NCI-H2029 treated with DMSO at 0.1 percent for 48 hours (cell line): Measurements from ENCODE around the gene LTK.

Experiments
- DNase-seq: peaks from one replicate; lab custom pipeline; 2025; lab: John Stamatoyannopoulos, UW

The LTK gene

DNA sequence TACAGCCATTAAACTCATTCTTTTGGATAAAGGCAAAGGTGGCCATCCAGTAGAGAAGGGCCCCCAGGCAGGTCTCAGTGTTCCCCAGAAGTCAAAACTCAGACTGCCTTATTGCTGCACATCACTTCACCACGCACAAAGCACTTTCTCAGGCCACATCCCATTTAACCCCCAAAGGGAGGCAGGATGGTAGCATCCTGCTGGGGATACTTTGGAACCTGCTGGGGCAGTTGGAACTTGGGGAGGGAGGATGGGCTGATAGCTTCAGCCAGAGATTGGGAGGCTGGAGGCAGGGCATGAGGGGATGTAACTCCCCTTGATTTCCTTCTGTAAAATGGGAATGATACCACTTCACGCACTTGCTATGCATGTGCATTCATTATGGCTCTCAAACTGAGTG lies 15.0 kb downstream of the LTK start:
- DNase-seq, result no peak

DNA sequence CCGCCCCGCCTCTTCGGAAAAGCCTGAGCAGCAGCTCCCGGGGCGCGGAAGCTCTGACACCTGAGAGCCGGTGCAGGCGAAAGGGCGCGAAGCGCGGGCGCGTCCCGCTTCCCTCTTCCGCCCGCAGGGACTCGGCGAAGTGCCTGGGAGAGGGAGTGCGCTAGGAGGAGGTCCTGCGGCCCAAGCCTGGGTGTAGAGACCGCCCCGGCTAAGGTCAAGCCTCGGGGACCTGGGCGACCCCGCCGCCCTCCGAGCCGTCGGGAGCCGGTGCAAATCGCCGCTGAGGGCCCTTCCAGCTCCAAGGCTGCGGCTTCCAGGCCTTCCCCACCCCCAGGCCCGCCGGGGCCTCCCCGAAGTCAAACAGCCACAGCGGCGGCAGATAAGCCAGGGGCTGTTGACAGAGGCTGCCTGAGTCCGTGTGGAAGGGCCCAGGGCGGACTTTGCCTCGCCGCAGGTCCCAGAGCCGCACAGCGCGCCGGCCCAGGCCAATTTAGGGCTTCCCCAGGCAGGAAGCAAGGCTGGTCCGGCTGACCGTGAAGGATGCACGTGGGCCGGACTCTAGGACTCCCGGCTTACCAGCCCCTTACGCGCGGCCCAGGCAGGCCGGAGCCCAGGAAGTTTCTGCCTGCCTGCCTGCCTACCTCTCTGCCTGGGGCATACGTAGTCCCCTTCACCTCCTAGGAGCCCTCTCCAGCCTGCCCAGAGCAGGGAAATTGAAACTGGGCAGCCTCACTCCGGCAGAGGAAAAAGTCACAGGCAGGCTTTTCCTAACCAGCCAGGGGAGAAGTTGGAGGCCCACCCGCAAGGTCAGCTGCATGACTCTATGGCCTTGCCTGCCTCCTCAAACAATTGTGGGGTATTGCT lies 17.7 kb downstream of the LTK start:
- DNase-seq, result no peak

DNA sequence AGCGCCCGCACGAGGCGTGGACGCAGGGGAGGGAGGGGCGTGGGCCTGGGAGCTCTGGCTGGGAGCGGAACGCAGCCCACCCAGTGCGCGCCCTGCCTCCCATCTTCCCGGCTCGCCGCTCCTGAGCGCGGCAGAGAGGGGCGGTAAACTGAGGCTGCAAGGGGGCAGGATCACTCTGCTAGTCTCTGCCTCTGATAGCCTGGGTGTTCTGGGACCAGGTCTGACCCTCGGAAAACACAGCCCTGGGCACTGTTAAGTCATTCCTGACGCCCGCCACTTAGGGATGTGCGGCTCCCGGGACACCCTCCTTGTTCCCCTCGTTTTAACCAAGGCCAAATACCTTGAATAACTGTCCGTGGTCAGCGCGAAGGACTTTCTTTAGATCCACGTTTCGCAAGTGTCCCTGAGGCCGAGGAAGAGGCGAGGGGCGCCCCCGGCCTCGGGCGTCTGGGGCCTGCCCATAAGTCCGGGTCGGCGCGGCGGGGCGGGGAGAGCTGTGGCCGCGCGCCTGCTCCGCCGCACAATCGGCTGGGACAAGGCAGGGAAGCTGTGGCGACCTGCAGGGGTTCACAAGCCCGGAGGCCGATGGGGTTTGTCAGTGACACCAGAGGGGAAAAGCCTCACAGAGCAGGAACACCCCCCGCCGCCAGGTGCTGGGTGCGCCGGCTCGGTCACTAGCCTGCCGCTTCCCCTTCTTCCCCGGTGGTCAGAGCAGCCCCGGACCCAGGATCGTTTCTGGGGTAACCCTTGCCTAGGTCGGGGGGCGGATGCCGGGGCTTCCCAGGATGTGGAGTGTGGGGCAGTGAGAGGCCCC lies 18.5 kb downstream of the LTK start:
- DNase-seq, result no peak

DNA sequence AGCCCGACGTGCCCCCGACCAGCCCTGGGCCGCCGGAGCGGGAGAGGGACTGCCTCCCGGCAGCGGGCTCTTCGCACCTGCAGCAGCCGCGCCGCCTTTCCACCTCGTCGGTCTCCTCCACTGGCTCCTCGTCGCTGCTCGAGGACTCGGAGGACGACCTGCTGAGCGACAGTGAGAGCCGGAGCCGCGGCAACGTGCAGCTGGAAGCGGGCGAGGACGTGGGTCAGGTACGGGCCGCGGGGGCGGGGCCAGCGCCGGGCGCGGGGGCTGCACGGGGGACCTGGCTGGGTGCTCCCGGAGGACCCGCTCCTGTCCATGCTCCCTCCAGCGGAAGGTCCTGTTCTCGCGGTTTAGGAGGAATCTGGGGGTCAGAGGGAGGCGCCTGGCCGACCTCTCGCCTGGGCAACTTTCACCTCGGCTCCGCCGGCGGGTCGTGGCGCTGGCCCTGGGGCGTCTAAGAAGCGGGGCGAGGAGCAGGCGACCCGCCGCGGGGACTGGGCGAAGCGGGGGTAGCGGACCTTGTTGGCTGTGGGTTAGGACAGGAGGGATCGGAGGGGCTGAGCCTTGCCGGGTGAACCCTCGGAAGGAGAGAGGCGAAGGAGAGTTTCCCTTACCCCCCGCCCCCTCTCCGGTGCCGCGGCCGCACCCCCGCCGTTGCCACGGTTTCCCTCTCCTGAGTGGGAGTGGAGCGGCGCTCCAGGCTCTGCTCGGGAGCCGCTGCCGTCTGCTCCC lies 19.3 kb downstream of the LTK start:
- no peak for DNase-seq

DNA sequence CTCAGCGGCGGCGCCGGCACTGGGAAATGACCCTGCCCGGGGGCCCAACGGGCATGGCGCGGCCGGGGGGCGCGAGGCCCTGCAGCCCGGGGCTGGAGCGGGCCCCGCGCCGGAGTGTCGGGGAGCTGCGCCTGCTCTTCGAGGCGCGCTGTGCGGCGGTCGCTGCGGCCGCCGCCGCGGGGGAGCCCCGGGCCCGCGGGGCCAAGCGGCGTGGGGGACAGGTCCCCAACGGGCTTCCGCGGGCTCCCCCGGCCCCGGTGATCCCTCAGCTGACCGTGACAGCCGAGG lies 19.8 kb downstream of the LTK start:
- no peak for DNase-seq

DNA sequence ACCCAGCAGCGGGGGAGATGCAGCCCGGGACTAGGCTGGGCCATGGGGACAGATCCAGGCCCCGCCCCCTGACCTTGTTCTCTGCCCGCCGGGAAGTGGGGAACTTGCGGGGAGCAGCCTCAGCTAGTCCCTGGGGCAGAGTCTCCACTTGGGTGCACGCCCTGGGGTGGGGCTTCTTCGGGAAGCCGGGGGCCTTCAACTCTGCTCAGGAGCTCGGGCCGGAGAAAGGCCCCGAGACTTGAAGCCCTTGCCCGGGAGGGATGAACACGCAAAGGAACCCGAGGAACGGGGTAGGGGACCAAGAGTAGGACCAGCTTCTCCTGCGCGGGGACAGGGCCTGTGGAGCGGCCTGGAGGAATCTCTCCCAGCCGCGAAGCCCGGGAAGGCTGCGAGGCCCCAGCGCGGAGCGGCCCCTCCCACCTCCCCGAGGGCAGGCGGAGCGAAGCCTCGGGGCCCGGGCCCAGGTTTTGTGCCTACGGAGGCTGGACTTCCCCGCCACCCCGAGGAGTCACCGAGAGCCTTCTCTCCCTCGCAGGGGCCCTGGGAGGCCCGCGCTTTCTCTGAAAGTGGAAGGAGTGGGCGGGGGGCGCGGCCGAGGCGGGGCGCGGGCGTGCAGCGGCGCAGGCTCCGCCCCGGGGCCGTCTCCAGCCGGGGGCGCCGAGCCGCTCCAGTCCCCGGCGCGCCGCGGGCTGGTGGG lies 20.3 kb downstream of the LTK start, which contains the start of gene ITPKA:
ITPKA (plus strand) TSS at position 670 of the 697 bp plus-strand sequence. CDS start 54 bp downstream, outside the sequence.
- no peak for DNase-seq

DNA sequence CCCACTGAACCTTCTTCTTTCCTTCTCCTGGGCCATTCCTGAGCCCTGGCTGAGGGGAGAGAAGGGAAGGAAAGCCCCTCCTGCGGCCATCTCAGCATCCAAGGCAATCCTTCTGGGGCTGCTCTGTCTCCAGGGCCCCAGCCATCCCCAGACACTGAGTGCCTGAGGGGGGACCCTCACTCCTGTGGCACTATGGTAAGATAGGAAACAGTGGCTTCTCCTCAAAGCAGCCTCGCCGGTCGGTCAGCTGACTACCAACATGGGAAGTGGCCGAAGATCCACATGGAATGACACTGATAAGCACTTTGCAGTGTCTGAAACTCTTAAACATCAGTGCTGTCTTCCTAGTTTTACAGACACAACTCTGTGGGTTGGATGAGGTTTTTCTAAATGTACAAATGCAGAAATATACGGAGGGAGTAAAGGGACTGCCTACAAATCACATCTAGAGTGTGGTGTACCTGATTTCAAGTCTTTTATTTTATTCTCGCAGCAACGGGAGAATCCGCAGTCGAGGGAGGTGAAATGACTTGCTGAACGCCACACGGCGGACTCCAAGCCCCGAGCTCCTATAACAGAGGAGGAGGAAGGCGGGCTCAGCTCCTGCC lies 20.9 kb downstream of the LTK start:
- no peak for DNase-seq

DNA sequence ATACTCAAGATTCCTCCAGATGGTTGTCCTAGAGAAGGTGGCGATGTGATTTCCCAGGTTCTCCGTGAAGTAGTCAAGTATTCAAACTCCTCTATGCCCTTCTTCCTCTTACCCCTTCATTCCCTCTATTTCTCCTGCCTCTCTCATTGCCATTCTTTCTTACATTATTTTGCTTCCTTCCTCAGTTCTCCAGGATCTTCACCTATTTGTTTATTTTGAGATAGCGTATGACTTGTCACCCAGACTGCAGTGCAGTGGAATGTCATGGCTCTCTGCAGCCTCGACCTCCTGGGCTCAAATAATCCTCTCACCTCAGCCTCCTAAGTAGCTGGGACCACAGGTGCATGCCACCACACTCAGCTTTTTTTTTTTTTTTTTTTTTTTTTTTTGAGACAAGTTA lies 21.7 kb downstream of the LTK start:
- DNase-seq, result no peak

DNA sequence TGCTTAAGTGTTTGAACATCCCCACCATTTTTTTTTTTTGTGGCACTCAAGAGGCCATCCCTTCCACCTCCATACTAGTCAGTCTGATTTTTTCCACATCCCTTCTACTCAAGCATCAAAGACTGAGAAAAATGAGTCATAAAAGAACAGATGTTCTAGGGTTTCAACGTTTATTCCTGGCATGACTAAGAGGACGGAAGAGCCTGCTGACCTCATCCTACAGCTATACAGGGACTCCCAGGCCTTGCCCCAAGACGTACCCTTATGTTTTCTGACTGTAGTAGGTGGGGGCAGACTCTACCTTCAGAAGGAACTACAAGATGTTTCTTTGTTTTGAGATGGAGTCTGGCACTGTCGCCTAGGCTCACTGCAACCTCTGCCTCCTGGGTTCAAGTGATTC lies 23.3 kb downstream of the LTK start:
- DNase-seq, result peak; percentile 15

DNA sequence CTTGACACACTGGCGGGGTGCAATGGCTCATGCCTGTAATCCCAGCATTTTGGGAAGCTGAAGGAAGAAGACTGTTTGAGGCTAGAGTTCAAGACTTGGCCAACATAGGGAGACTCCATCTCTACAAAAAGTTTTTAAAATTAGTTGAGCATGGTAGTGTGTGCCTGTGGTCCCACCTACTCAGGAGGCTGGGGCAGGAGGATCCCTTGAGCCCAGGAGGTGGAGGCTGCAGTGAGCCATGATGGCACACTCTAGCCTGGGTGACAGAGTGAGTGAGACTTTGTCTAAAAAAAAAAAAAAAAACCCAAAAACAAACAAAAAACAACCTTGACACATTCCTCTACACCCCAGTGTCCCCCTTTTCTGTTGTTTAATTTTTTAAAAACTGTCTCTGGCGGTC lies 24.0 kb downstream of the LTK start:
- DNase-seq, result no peak

DNA sequence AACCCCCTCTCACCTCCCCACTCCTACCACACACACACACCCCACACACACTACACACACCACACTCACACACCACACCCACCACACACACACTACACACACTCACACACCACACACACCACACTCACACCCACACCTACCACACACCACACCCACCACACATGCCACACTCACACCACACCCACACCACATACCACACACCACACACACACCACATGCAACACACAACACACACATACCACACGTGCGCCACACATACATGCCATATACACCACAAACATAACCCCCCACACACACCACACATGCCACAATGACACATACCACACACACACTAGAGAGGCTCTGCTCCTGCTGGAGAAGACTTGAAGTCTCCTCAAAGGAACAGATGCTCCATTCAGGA lies 25.8 kb downstream of the LTK start:
- no peak for DNase-seq

DNA sequence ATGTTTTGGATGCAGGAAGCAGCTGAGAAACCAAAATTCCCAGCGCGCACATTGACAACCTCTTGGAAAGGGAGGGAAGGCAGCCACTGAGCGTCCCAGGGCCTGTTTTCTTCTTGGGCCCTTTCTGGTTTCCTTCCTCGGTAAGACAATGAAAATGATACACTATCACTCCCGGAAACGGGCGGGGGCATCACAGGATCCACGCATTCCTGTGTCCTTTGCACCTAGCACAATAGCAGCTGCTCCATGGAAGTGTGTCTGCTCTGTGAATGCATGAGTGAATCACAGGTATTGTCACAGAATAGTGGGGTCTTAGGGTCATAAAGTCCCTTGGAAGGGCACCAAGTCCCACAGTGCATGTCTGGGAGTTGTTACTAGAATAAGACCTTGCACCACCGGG lies 26.2 kb downstream of the LTK start:
- no peak for DNase-seq

DNA sequence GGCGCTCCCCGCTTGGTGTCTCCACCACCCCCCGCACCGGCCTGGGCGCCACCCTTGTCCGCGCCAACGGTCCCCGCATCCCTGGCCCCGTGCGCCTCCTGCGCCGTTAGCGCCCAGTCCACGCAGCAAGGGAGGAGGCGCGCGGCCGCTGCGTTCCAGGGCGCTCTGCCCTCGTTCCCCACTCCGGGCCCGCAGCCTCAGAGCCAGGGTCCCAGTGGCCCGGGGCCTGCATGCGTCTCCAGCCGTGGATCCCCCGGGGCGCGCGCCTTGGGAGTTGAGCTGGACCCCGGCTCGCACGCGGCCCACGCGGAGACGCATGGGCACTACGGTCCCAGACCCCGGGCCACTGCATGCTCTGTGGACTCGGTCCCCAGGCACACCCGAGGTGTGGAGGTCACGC lies 27.3 kb downstream of the LTK start:
- DNase-seq, result no peak

DNA sequence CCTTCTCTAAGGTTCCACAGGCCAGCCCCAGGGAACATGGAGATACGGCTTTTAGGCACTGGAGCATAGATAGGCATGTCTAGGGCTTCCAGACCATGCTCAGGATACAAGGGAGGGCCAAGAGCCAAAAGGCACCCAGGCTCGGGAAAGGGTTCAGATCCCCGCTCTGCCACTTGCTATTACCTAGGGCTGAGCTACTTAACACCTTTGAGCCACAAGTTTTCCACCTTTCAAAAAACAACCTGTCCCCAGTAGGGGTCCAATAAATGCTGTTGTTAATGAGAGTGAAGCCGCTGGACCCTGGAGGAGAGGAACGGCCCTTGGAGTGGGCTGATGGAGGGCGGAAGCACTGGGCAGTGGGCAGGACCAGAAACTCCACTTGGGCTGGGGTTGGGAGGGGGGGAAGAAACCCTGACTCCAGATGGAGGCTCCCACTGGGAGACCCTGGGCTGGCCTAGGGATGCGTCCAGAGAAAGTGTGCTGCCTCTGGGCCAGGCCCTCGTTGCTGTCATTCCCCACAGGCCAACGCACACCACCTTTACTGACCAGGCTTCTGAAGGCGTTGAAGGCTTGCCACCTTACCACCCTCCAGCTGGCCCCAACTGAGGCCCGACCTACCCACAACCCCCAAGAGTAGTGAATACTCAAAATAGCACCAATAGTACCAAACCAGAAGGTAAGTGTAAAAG lies 28.5 kb downstream of the LTK start:
- DNase-seq, result no peak

DNA sequence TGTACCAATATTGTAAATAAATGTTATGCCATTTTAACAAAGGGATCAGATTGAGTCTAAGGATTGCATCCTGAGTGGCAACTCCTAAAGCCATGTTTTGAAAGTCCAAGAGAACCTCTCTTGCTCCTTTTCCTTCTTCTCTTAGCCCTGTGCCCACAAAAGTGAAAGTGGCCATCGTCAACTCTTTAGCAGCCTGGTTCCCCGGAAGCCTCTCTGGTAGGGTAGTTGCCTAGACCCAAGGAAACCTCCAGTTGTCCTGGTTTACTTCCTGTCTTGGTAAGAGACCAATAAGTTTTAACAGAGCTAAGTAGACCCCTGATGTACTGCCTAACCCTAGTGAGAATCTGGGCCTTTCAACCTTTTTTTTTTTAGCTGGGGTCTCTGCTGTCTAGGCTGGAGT lies 30.1 kb downstream of the LTK start:
- DNase-seq, result no peak

DNA sequence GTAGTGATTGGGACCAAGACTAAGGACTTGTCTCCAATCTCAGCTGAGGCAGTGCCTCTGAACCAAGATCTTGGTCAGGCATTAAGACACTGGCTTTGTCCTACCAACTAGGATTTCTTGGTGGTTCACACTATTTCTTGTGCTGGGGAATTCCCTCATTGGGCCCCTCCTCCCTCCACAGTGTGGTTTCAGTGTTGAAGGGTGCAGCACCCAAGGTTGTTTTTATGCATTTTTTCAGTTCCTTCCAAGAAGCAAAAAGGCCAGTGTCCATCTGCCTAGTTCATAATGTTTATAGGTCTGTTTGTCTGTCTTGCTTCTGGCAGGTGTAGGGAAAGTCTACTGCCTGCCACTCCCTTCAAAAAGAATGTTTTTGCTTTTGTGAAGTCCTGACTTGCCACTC lies 30.5 kb downstream of the LTK start:
- DNase-seq, result no peak

DNA sequence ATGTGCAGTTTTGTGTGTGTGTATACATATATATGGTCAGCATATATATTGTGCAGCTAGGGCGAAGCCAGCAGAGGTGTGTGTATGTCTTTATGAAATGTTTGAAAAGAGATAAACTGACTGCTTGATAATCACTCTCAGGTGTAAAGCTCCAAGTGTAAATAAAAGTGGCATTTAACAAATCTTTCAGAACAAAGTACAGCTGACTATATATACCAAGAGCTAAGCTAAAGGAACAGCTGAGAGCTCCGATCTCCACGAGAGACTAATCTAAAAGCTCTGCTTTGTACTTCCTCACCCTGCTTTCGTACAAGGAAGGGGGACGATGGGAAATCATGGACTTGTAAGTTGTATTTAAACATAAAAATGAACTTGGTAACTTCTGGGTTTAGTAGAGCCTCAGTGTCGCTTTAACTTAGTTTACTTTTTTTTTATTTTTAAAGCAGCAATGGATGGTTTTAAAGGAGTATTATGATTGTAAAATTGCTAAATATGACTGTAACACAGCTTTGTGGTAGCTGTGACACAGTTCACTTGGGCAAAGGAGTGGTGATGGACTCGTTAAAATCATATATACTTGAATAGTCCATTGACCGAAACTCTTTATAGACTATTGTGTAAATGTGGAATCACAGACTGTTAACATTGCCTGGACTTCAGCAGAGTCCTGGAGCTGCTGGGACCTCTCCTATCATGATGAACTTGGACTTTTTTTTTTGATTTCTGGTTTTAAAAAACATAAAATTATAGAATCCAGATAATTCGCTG lies 31.3 kb downstream of the LTK start:
- DNase-seq, result no peak

DNA sequence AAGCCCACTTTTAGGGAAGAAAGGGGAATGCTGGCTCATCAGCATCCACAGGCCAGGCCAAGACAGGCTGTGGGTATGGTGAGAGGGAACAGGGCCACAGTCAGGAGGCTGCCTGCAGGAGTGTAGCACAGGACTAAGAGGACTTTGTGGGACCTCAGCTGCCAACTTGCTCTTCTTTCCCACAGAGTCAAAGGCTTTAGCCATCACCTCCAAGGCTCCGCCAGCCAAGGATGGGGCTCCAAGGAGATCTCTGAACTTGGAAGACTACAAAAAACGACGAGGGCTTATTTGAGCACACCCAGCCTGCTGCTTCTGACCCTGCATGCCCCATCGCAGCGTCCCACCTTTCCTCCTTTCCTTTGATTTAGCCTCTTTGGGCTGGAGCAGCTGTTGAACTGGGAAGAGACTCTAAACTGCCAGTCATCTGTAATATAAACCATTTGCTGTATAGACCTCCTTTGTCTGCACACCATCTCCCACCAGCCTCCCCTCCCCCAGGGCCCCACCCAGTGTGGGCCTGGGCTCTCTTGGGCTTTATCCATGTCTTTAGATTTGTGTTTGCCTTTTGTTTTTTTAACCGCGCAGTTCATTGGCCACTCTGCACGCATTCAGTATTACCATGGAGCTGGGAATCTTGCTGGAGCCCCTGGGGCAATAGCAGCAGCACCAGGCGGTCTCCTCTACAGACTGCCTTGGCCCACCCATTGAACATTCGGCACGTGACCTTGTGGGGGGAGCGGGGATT lies 33.1 kb downstream of the LTK start:
- DNase-seq, result no peak

DNA sequence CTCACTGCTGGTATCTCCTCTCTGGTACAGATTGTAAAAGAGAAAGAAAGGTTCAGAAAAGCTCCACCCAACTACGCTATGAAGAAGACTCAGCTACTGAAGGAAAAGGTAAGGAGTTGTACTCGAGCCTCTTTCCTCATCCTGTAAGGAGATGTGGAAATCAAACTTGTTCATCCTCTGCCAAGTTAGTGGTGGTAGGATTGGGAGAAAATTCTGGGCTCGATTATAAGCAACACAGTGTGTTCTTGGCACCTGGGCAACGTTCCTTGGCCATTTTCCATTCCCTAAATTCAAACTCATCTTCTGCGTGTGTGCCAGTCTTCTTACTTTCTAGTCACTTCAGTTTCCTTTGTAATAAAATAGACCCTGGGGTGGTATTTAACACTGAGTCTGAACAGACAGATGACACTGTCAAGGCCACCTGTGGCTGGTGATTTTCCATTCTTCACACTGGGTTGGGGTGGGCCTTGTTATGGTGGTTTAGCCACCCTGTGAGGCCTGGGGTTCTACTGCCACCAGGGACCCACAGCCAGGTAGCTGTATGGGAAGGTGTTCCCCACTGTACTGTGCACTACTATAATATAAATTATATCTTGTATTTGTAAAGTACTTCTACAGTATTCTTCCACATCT lies 37.1 kb downstream of the LTK start:
- no peak for DNase-seq
